Measurements from ENCODE around the gene SPOCK1.

DNA sequence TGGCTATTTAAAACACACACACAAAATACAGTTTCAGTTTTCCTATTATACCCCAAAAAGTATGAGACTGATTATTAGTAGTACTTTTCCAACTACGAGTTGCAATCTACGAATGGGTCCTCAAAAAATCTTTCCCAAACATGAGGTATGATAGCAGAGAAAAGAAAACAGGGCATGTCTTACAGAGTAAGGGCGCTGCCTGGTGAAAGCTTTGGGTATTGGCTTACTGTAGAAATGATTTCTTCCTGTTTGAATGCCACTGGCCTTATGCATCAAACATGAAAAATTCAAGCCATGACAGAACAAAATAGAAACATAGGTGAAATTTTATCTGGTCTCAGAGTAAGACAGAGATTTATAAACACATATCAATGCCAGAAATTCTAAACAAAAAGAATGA is 448.0 kb downstream of the SPOCK1 start:
- TF ChIP-seq, protein P1, sequence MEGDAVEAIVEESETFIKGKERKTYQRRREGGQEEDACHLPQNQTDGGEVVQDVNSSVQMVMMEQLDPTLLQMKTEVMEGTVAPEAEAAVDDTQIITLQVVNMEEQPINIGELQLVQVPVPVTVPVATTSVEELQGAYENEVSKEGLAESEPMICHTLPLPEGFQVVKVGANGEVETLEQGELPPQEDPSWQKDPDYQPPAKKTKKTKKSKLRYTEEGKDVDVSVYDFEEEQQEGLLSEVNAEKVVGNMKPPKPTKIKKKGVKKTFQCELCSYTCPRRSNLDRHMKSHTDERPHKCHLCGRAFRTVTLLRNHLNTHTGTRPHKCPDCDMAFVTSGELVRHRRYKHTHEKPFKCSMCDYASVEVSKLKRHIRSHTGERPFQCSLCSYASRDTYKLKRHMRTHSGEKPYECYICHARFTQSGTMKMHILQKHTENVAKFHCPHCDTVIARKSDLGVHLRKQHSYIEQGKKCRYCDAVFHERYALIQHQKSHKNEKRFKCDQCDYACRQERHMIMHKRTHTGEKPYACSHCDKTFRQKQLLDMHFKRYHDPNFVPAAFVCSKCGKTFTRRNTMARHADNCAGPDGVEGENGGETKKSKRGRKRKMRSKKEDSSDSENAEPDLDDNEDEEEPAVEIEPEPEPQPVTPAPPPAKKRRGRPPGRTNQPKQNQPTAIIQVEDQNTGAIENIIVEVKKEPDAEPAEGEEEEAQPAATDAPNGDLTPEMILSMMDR (IDR thresholded peaks at IDR 0.05): no peak
- TF ChIP-seq EP300 (IDR thresholded peaks at IDR 0.05): no peak
